Femur (tissue), 1 donor: Measurements from ENCODE around the gene FCAMR.

Source experiments
- DNase-seq: peaks from one replicate; pipeline ENCODE4 v3.0.0-alpha.2; 2017

FCAMR gene

GRCh38 chr1:206955476-206956451, 14.5 kb downstream of the FCAMR start:
- peak; percentile 28 for DNase-seq

- no peak for DNase-seq
These were observed 15.6 kb downstream of the FCAMR start for GRCh38 chr1:206954459-206955342.

GRCh38 chr1:206953626-206954025, 16.6 kb downstream of the FCAMR start:
- DNase-seq, result no peak

- DNase-seq, result no peak
These were observed 17.1 kb downstream of the FCAMR start for GRCh38 chr1:206953126-206953525.

GRCh38 chr1:206952171-206952570, 18.1 kb downstream of the FCAMR start:
- DNase-seq, result no peak

- DNase-seq, result no peak
These were observed 18.8 kb downstream of the FCAMR start for GRCh38 chr1:206951318-206952100.

GRCh38 chr1:206949641-206950040, 20.6 kb downstream of the FCAMR start:
- DNase-seq, result no peak

GRCh38 chr1:206949208-206949607, 21.1 kb downstream of the FCAMR start:
- no peak for DNase-seq

- DNase-seq, result no peak
These were observed 23.0 kb downstream of the FCAMR start for GRCh38 chr1:206947255-206947654.

- DNase-seq, result no peak
These were observed 24.0 kb downstream of the FCAMR start, which contains the start of gene PIGR for GRCh38 chr1:206946261-206946660. Gene PIGR, minus strand, starts transcription at chr1:206946466. Its CDS starts 5,935 bp downstream, at chr1:206940531.

GRCh38 chr1:206945779-206946178, 24.5 kb downstream of the FCAMR start:
- no peak for DNase-seq

GRCh38 chr1:206944703-206945102, 25.6 kb downstream of the FCAMR start:
- DNase-seq, result no peak

- no peak for DNase-seq
These were observed 28.4 kb downstream of the FCAMR start for GRCh38 chr1:206941766-206942418.

- DNase-seq, result no peak
These were observed 29.7 kb downstream of the FCAMR start for GRCh38 chr1:206940588-206940936.

- no peak for DNase-seq
These were observed 30.2 kb downstream of the FCAMR start for GRCh38 chr1:206939841-206940587.

- no peak for DNase-seq
These were observed 31.1 kb downstream of the FCAMR start for GRCh38 chr1:206939131-206939530.

GRCh38 chr1:206937425-206937824, 32.8 kb downstream of the FCAMR start:
- no peak for DNase-seq

GRCh38 chr1:206935491-206936067, 34.7 kb downstream of the FCAMR start:
- no peak for DNase-seq

- no peak for DNase-seq
These were observed 36.8 kb downstream of the FCAMR start for GRCh38 chr1:206933333-206933945.

- no peak for DNase-seq
These were observed 38.1 kb downstream of the FCAMR start for GRCh38 chr1:206932177-206932576.

- DNase-seq, result no peak
These were observed 38.6 kb downstream of the FCAMR start for GRCh38 chr1:206931709-206932108.
